ENCODE results near the gene LGALS12.
A peak's percentile ranks its signal among the peaks of the same experiment; 100 is the strongest.
"Not testable (repeated sequence)": the region's sequence is repeated elsewhere in the genome, so short reads cannot be mapped to it uniquely, and the experiment has no call there.

The LGALS12 gene

DNA sequence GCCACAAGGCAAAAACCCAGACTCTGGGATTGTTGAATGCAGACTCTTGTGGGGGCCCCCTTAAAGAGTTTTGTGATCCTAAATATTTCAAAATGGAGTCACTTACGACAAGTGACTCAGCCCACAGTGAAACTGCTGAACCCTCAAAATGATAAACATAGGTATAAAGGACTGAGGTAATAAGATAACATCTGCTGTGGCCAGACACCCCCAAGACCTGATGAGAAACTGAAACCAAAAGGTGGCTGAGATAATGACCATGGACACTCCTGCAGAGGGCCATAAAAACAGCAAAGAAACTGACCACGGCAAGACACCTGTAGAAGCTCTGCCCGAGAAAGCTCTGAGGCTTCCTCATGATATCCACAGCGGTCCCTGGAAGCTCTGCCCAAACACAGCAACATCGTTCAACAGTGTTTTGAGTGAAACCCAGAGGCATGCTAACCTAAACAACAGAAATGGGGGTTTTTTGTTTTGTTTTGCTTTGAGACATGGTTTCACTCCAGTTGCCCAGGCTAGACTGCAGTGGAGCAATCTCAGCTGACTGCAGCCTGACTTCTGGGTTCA is 29.1 kb downstream of the LGALS12 start:
- no peak for DNase-seq

DNA sequence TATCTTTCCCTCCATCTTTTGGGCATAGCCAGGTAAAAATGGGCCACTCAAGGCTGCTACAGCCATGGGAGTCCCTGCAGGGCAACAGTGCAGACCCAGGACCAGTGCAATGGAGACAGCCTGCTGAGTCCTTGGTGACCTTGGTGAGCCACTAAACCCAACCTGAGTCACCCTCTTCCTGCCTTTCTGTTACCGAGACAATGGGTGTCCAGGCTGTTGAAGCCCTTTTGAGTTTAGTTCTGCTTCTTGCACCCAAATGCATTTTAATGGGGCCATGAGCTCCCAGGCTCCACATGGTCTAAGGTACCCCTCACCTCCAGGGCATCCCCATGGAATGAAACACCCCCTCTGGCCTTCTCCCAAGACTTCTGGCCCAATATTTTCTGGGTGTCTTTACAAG is 29.9 kb downstream of the LGALS12 start:
- DNase-seq = peak; percentile 21

GRCh38 chr11:63536669-63537292 is 30.9 kb downstream of the LGALS12 start, which contains the start of gene PLAAT4:
Gene PLAAT4 (plus strand): TSS chr11:63536808. CDS start chr11:63536869, 61 bp downstream.
- DNase-seq = peak; percentile 52

DNA sequence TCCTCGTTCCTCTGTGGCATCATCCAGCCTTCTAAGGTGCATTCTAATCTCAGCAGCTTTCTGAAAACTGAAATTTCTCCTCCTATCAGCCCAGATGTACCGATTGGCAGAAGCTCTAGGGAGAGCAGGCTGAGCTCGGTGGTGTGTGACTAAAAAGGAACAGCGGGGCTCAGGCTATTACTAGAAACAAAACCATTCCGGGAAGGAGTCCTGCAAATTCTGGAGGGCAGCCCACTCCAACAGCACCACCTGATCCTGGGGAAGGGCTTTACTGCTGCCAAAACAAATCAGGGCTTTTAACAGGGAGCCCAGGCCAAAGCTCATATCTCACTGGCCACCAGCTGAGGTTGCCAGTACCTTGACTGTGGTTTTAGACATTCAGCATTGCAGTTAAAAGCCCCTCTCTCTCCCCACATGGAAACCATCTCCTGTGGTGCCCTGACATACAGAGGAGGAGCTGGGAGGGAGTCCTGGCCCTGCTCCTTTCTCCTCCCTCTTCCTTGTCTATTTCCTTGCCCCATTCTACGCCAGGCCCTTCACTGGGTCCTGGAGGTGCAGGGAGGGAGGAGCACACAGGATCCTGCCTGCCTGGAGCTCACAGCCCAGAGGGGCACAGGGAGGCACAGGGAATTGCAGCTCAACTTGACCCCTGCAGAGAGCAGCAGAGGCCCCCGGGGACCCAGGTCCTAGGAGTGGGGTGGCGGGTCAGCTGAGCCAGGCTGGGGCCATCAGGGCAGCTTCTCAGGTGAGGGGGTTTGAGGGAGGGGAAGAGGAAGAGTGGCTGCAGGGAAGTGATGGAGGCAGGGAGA is 31.6 kb downstream of the LGALS12 start:
- no peak for DNase-seq

GRCh38 chr11:63542506-63542905 is 36.6 kb downstream of the LGALS12 start:
- DNase-seq = not testable (repeated sequence)

GRCh38 chr11:63543711-63544110 is 37.8 kb downstream of the LGALS12 start:
- DNase-seq = no peak

- DNase-seq = no peak
Observed at GRCh38 chr11:63547061-63547460, 41.2 kb downstream of the LGALS12 start.

- no peak for DNase-seq
Observed at GRCh38 chr11:63548178-63548577, 42.3 kb downstream of the LGALS12 start.

DNA sequence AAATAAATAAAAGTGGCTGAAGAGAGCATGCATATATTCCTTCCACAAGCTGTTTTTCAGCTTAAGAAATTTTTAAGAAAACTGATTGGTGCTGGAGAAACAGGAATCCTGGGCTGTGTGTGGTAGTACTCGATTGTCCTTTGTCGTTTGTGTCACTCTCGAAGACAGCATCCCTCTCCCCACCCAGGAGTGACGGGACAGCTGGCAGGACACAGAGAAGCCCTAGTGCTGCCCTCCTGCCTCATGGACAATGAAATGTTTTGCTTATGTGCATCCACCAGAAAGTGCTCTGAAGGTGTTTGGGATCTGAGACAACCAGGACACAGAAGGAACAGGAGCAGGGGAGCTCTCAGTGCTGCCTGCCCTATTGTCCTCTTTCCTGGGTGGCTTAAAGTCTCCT is 43.5 kb downstream of the LGALS12 start:
- DNase-seq = no peak

DNA sequence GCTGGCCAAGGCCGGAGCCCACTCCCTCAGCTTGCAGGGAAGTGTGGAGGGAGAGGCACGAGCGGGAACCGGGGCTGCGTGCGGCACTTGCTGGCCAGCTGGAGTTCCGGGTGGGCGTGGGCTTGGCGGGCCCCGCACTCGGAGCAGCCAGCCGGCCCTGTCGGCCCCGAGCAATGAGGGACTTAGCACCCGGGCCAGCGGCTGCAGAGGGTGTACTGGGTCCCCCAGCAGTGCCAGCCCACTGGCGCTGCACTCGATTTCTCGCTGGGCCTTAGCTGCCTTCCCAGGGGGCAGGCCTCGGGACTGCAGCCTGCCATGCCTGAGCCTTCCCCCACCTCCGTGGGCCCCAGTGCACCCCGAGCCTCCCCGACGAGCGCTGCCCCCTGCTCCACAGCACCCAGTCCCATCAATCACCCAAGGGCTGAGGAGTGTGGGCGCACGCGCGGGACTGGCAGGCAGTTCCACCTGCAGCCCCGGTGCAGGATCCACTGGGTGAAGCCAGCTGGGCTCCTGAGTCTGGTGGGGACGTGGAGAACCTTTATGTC is 44.3 kb downstream of the LGALS12 start:
- not testable (repeated sequence) for DNase-seq

GRCh38 chr11:63551091-63551888 is 45.4 kb downstream of the LGALS12 start:
- no peak for DNase-seq

- DNase-seq = no peak
Observed at GRCh38 chr11:63551889-63552266, 46.0 kb downstream of the LGALS12 start.

GRCh38 chr11:63552921-63553320 is 47.0 kb downstream of the LGALS12 start:
- no peak for DNase-seq

- peak; percentile 72 for DNase-seq
Observed at GRCh38 chr11:63553759-63554158, 47.9 kb downstream of the LGALS12 start.

DNA sequence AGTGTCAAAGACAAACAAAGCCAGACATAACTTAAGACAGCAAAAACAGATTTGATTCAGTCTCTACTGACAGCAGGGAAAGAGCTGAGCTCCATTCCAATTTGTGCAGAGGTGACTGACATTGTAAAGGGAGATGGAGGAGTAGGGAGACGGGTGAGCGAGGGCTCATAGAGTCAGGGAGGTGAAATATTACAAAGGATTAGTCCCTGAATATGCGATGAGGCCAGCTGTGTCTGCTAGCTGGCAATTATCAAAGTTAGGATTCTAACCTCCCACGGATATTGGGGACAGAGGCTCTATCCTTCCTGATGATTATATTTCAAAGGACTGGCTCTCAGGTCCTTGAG is 49.0 kb downstream of the LGALS12 start:
- DNase-seq = no peak

DNA sequence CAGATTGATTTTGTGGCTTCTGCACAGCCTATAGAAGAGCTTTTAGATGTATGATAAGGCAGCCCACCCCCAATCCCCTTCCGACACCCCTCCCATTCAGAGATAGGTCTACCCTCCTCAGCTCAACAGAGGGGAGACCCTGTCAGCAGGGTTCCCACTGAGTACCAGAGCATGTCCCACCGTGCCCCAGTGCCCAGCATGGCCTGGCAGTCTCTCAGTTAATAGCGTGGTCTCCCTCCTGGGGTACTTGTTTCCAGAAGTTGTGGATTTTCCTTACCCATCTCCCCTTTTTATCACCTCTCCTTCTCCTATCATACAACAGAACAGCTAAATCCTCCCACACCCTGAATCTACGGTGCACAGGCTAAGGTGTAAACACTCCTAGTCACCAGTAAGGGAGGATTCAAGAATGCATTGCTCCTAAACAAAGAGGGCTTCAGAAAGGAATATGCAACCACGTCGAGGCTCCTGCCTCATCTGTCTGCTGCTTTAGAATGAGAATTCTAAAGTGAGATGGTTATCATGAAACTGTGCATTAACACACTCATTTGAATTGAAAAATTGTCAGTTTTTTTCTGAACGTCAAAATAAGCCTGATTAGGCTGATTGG is 50.6 kb downstream of the LGALS12 start:
- no peak for DNase-seq

DNA sequence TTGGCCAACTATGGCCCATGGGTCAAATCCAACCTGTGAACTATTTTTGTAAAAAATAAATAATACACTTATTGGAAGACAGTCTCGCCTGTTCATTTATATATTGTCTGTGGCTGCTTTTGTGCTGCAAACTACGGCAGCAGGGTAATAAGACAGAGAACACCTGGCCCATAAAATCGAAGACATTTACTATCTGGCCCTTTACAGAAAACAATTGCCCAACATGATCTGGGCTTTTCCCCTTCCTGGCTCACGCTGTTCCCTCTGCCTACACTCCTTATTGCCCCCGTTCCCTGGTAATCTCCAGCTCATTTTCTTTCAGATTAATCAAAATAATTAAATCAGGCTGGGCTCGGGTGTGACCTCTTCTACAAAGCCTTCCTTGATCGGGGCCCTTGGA is 51.7 kb downstream of the LGALS12 start:
- no peak for DNase-seq

DNA sequence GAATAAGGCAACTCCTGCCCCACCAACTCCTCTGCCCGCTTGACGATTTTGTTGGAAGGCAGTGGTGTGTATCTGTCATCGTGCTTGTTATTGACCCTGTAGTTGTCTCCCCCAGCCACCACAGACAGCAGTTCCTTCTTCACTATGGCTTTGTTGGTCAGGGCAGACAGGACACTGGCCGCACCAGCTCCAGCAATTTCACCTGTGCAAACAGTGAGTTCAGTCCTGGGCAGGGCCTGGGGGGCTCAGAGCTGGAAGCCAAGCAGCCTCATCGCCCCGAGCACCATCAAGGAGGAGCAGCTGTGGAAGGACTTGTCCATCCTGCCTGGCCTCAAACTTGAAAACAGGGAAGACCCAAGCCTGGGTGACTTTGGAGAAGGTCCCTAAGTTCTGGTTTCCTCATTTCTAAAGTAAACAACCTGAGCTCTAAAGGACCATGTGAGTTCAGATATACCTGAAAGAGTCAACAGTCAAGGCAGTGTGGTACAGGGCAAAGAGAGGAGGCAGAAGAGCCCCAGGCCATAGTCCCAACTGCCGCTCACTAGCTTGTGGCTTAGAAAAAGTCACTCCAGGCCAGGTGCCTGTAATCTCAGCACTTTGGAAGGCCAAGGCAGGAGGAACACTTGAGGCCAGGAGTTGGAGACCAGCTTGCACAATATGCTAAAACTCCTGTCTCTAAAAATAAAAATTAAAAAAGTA is 52.7 kb downstream of the LGALS12 start:
- no peak for DNase-seq

DNA sequence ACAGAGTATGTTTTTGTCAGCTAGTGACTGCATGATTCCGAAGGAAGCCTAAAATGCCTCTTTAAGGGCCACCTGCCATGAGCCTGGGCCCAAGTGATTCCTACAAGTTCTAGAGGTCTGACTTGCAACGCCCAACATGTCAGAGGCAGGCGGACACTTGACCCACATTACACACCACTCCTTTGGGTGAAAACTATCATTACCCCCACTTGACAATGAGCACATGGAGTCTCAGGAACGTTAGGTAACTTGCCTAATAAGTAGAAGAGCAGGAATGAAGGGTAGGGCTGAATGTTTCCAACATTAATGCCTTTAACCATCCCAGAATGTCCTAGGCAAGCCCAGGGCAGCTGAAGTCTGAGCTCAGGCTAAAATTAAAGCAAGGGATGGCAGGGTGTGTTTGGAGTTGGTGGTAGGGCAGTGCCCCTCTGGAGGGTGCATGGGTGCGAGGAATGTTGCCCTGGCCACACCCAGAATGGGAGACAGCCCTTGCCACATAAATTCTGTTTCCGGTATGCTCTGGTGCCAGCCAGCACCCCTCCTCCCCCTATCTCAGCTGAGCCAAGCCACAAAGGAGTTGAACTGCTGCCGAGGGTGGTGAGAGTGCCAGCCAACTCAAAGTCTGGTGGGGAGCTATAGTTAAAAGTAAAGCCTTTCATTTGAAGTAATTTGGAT is 54.8 kb downstream of the LGALS12 start:
- peak; percentile 81 for DNase-seq

DNA sequence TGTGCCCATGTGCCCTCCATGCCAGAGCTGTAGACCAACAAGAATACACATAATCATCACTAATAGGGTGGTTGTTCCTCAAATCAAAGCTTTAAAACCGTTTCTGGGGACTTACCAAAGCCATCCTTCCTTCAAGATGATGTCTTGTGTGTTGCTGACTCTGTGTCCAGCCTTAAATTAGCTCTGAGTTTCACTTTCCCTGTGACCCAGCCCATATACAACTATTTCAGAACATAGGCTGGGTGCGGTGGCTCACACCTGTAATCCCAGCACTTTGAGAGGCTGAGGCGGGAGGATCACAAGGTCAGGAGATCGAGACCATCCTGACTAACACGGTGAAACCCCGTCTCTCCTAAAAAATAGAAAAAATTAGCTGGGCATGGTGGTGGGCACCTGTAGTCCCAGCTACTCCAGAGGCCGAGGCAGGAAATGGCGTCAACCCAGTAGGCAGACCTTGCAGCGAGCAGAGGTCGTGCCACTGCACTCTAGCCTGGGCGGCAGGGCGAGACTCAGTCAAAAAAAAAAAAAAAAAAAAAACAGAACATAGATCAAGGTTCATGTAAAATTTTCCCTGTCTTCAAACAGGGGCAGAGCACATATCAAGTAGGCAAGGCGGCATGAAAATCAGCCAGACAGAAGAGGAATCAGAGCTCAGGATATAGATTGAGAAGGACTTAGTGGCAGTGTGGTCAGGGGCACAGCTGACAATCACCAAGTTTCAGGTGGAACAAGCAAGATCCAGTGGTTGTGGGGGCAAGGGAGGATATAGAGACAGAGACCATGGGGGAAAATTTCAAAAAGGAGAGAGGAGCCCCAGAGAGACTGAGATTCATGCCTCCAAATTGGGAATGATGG is 57.5 kb downstream of the LGALS12 start, which contains the start of gene PLAAT2:
Gene PLAAT2 (minus strand): TSS at position 179 of the 855 bp plus-strand sequence. CDS start 55 bp downstream, at position 124.
- DNase-seq = no peak

Measured in hematopoietic multipotent progenitor cell treated with erythropoietin and hydrocortisone succinate and interleukin-3 and kit ligand, for 4 days (in vitro differentiated cells).